Measurements from ENCODE around the gene ZBTB7A.

- TF ChIP-seq, protein P1, sequence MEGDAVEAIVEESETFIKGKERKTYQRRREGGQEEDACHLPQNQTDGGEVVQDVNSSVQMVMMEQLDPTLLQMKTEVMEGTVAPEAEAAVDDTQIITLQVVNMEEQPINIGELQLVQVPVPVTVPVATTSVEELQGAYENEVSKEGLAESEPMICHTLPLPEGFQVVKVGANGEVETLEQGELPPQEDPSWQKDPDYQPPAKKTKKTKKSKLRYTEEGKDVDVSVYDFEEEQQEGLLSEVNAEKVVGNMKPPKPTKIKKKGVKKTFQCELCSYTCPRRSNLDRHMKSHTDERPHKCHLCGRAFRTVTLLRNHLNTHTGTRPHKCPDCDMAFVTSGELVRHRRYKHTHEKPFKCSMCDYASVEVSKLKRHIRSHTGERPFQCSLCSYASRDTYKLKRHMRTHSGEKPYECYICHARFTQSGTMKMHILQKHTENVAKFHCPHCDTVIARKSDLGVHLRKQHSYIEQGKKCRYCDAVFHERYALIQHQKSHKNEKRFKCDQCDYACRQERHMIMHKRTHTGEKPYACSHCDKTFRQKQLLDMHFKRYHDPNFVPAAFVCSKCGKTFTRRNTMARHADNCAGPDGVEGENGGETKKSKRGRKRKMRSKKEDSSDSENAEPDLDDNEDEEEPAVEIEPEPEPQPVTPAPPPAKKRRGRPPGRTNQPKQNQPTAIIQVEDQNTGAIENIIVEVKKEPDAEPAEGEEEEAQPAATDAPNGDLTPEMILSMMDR (IDR thresholded peaks at IDR 0.05) = no peak
- TF ChIP-seq, protein P2, sequence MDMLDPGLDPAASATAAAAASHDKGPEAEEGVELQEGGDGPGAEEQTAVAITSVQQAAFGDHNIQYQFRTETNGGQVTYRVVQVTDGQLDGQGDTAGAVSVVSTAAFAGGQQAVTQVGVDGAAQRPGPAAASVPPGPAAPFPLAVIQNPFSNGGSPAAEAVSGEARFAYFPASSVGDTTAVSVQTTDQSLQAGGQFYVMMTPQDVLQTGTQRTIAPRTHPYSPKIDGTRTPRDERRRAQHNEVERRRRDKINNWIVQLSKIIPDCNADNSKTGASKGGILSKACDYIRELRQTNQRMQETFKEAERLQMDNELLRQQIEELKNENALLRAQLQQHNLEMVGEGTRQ (CRISPR knock-in tag; IDR thresholded peaks at IDR 0.05) = no peak
- no peak for TF ChIP-seq ZNF396 (CRISPR knock-in tag; IDR thresholded peaks at IDR 0.05; ENCODE audit: borderline replicate concordance)
- no peak for TF ChIP-seq ZNF671 (CRISPR knock-in tag; IDR thresholded peaks at IDR 0.05)
- TF ChIP-seq ZNF232 (CRISPR knock-in tag; IDR thresholded peaks at IDR 0.05) = no peak
- TF ChIP-seq CREM (CRISPR knock-in tag; IDR thresholded peaks at IDR 0.05) = no peak
- TF ChIP-seq, protein P3, sequence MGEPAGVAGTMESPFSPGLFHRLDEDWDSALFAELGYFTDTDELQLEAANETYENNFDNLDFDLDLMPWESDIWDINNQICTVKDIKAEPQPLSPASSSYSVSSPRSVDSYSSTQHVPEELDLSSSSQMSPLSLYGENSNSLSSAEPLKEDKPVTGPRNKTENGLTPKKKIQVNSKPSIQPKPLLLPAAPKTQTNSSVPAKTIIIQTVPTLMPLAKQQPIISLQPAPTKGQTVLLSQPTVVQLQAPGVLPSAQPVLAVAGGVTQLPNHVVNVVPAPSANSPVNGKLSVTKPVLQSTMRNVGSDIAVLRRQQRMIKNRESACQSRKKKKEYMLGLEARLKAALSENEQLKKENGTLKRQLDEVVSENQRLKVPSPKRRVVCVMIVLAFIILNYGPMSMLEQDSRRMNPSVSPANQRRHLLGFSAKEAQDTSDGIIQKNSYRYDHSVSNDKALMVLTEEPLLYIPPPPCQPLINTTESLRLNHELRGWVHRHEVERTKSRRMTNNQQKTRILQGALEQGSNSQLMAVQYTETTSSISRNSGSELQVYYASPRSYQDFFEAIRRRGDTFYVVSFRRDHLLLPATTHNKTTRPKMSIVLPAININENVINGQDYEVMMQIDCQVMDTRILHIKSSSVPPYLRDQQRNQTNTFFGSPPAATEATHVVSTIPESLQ (CRISPR knock-in tag; IDR thresholded peaks at IDR 0.05) = no peak
- no peak for TF ChIP-seq JUN (CRISPR knock-in tag; IDR thresholded peaks at IDR 0.05)
These were observed 13.7 kb downstream of the ZBTB7A start for GRCh38 chr19:4052993-4053422.
